Smooth muscle cell of the brain vasculature (primary cell): ENCODE measurements around the gene IGIP.

ENCODE experiments used
- DNase-seq: peaks from one replicate; pipeline ENCODE4 v3.0.0-alpha.2; 2012; ENCODE audit warnings: low read depth, low spot score

Gene IGIP

GRCh38 chr5:140111011-140111858, 14.5 kb upstream of the IGIP start:
- DNase-seq, result no peak

GRCh38 chr5:140111859-140112551, 13.7 kb upstream of the IGIP start:
- DNase-seq, result no peak

GRCh38 chr5:140112685-140113179, 13.0 kb upstream of the IGIP start:
- DNase-seq, result no peak

DNA sequence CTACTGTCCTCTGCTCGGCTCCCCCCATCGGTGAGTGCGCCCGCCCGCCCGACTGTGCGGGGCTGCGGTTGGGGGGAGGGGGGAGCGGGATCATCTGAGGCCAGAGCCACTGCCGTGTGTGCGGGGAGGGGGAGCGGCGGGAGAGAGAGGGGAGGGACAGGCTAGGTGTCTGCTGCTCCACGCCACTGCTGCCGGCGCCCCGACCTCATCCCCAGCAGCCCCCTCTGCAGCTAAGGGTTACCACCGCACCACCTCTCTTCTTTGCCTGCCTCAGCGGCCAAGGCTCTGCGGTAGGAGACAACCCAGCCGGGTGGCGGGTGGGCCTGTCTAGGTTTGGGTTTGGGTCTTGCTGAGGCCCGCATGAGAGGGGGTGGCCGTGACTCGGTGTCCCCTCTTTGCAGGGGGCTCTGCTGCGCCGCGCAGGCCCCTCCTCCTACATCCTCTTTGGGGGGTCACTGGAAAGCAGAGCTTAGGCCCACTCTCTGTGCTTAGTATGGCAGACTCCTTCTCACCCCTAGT, 12.5 kb upstream of the IGIP start:
- DNase-seq, result no peak

- peak; percentile 68 for DNase-seq
Measured at GRCh38 chr5:140113699-140114263, 12.0 kb upstream of the IGIP start, which contains the start of gene PURA. Gene PURA, plus strand, starts transcription at chr5:140114109. Its CDS starts 73 bp downstream, at chr5:140114182.

DNA sequence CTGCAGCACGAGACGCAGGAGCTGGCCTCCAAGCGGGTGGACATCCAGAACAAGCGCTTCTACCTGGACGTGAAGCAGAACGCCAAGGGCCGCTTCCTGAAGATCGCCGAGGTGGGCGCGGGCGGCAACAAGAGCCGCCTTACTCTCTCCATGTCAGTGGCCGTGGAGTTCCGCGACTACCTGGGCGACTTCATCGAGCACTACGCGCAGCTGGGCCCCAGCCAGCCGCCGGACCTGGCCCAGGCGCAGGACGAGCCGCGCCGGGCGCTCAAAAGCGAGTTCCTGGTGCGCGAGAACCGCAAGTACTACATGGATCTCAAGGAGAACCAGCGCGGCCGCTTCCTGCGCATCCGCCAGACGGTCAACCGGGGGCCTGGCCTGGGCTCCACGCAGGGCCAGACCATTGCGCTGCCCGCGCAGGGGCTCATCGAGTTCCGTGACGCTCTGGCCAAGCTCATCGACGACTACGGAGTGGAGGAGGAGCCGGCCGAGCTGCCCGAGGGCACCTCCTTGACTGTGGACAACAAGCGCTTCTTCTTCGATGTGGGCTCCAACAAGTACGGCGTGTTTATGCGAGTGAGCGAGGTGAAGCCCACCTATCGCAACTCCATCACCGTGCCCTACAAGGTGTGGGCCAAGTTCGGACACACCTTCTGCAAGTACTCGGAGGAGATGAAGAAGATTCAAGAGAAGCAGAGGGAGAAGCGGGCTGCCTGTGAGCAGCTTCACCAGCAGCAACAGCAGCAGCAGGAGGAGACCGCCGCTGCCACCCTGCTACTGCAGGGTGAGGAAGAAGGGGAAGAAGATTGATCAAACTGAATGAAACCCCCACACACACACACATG, 11.2 kb upstream of the IGIP start:
- no peak for DNase-seq

DNA sequence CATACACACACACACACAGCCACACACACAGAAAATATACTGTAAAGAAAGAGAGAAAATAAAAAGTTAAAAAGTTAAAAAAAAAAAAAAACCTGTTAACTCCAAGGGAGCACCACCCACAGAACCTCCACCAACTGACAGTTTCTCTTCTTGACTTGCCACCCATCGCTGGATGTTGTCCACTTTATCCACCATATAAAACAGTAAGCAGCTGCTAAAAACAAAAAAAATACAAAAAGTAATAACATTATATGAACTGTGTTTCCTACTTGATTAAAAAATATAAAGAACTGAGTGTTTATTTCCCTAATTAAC, 10.6 kb upstream of the IGIP start:
- DNase-seq, result no peak

DNA sequence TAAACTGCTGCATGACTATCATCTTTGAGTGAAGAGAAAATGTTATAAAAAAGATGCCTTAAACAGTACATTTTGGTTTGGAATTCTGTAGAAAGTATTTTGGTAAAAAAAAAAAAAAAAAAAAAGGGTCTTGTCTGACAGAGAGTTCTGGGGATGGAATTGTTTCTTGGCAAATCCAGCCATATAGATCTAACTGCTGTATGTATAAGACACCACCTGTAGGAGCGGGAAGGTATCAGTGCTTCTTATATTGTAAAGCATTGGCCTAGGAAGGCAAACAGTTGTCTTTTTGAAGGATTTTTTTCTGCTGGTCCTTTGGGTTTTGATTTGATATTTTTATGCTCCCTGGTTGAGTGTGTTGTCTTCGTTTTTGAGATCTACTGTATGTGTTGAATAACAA, 9.0 kb upstream of the IGIP start:
- DNase-seq, result no peak

- no peak for DNase-seq
Measured at GRCh38 chr5:140117523-140117922, 8.2 kb upstream of the IGIP start.

- DNase-seq, result no peak
Measured at GRCh38 chr5:140118302-140118936, 7.3 kb upstream of the IGIP start.

- DNase-seq, result no peak
Measured at GRCh38 chr5:140126315-140127012, 727 bp downstream of the IGIP start.

DNA sequence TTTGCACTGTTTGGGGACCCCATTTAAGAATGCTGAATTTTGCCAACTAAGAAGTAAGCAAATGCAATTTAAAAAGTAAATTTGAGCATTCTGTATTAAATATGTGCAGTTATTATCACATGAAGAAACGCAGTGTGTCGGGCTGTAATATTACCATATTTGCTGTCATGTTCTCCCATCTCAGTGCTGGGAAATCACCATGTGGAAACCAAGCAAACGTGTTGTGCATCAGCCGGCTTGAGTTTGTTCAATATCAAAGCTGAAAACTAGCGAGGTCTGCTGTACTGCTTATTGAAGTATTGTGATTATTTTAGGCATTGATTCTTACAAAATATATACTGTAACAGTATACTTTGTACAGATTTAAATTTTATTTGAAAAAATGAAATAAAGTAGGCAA, 2.6 kb downstream of the IGIP start:
- DNase-seq, result no peak

DNA sequence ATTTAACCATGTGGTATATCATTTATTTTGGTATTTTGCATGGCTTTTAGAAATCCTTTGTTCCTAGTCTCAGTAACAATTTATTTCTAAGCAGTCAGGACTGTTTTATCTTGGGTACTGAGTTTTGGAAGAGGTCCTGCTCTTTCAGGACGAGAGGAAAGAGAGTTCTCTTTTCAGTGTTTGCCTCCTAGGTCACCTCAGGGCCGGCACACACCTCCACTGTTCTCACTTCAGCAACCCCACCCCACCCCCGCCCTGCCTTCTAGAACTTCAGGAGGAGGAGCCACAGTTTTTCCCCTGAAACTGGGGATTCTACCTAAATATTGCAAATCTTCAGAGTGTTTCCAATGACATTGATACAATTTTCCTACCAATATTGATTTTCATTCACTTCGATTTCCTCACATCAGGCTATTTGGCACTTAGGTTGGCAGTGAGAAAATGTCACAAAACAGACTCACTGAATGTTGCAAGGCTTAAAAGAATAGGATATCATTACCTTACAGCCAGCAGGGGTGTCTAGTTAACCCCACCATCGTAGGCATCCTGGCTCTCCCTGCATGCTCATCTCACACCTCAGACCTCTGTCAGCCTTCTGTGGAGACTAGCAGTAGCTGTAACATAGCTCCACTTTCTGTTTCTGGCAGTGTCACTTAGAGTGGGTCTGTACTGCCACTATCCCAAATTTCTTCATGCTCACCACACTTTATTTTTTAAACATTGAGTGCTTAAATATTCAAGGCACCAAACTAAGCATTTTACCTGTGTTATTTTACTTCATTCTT, 5.4 kb downstream of the IGIP start:
- DNase-seq, result no peak

- peak; percentile 29 for DNase-seq
Measured at GRCh38 chr5:140131967-140132409, 6.3 kb downstream of the IGIP start.

DNA sequence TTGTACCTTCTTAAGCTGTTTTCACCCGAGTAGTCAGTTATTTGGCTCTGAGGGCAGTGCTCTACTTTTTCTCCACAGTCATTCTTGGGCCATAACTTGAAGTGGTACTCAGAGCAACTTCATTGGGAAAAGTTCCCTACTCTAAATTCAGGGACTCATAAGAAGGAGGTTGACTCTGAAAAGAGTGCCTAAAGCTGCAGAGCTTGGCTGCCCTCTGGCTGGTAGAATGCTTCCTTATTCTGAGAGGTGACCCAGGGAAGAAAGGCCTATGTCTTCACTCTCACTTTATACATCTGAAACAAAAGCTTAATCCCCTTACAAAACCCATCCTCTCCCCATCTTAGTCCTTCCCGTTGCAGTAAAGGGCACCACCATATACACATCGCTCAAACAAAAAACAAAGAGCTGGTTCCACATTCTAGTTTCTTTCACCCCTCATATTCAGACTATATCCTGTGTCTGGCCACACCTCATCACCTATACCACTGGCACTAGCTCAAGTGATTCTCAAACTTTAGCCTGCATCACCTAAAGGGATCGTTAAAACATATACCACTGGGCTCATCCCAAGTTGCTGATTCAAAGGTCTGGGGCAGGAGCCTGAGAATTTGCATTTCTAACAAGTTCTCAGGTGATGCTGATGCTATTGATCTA, 7.9 kb downstream of the IGIP start:
- no peak for DNase-seq

DNA sequence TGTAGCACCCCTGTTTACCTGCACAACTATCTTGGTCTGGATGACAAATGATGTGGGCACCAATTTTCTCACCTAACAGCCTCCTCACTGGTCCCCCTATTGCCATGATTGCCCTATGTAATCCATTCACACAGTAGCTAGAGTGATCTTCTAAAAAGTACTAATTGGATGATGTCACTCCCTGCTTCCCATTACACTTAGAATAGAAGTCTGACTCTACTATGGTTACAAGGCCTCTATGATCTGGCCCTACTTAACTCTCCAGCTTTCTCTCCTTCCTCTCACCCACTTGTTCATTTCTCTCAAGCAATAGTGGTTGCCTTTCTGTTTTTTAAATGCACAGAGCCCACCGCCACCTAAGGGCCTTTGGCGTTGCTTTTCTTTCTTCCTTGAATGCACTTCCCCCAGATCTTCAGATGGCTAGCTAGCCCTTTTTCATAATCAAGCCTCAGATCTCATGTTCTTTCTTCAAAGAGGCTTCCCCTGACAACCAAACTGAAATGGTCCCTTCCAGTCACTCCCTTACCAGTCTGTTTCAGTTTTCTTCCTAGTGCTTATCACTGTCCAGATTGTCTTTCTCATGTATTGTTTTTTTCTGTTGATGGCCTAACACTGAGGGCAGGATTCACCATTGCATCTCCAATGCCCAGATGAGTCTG, 8.7 kb downstream of the IGIP start:
- DNase-seq, result no peak

DNA sequence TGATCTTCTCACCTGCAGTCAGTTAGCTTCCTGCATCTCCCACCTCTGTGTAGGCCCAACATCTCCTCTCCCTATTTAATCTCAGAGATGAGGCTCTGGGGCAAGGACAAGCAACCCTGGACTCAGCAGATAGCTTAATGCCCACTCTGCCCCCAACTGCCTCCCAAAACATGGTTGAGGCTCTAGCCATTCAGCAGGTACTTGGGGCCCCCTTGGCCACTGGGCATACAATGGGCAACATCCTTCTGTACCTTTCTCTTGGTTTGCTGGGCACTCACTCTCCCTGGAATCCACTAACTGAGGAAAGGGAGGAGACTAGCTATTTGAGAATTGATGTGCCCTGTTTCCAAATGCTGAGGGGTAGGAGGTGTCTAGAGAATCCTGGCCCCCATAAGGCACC, 9.4 kb downstream of the IGIP start:
- no peak for DNase-seq

DNA sequence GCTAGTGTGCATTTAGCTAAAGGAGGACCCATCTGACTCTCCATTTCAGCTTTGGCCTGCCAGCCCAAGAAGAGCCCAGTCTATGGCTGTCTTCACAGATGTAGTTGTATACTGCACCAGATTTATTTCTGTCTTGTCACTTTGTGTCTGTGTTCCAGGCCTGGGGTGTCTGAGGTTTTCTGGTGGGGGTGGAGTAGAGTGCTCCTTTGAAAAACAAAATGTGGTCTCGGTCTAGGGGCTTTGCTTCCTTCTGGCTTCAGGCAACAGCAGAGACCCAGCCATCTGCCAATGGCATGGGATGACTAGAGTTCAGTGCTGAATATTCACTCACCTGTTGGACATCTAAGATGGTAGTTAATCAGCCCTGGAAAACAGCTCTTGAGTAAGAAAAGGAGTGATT, 10.9 kb downstream of the IGIP start:
- no peak for DNase-seq

- DNase-seq, result no peak
Measured at GRCh38 chr5:140140435-140140834, 14.7 kb downstream of the IGIP start.
